SKM-1 (cell line): Measurements from ENCODE around the gene RASA3.

Experiments used
- DNase-seq: peaks from one replicate; lab custom pipeline; 2025; ENCODE audit not compliant: unreplicated experiment; lab: John Stamatoyannopoulos, UW

Gene RASA3

GRCh38 chr13:114038900-114039299 is 93.5 kb downstream of the RASA3 start:
- no peak for DNase-seq

DNA sequence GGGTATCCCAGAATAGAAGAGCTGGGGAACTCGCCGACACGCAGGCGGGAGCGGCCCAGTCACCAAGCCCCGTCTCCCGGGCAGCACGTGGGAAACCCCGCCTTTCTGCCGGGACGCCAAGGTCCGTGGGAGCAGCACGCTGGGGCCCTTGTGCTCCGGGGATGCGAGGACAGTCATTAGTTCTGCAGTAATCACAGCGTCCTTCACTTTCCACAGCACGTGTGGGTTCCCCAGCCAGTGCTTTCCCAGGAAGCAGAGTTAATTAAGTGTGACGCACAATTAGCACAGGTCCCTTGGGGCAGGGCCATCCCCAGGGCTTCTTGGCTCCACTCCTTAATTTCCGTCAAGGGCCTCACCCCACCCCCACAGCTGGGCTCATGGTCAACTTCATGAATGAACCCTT is 94.2 kb downstream of the RASA3 start:
- no peak for DNase-seq

GRCh38 chr13:114037674-114038073 is 94.7 kb downstream of the RASA3 start:
- no peak for DNase-seq

GRCh38 chr13:114035583-114036531 is 96.6 kb downstream of the RASA3 start:
- DNase-seq: no peak

- DNase-seq: no peak
Measured at GRCh38 chr13:114035186-114035582, 97.2 kb downstream of the RASA3 start.

DNA sequence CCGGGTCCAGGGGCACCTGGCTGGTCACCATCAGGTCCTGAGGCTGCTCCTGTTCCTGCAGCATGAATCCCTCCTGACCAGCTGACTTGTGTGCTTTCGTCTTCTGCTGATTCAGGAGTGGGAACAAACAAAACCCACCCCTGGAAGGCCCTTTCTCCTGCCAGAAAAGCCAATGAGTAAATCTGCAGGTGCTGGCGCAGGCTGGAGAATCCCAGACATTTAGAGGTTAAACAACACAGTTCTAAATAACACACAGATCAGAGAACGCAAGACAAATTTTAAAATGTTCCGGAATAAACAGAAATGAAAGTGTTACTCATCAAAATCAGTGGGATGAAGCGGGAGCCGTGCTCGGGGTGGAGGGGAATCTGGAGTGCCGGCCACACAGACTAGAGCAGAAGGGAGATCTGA is 97.9 kb downstream of the RASA3 start:
- no peak for DNase-seq

DNA sequence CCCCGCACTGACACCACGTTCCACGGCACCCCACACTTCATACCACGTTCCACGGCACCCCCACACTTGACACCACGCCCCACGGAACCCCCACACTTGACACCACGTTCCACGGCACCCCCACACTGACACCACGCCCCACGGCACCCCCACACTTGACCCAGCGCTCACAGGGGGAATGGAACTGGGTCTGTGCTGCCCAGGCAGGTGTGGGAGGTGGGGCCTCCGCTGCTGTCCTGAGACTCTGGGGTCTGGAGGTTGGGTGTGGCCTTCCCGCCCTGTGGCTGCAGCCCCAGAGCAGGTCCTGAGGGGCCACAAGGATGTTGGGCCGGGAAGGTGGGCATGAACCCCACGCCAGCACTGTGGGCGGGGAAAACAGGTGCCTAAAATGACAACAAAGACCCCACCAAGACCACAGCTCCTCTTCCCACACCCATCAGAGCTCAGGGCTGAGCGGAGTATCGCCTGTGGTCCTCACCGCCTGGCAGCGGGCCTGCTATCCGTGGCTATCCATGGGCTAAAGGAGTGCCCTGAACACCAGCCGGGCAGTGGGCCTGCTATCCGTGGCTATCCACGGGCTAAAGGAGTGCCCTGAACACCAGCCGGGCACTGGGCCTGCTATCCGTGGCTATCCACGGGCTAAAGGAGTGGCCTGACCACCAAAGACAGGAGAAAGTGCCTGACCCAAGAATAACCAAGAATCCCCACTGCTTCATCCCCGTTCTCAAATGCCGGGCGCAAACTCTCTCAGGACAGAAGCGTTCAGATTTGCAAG is 98.7 kb downstream of the RASA3 start:
- no peak for DNase-seq

DNA sequence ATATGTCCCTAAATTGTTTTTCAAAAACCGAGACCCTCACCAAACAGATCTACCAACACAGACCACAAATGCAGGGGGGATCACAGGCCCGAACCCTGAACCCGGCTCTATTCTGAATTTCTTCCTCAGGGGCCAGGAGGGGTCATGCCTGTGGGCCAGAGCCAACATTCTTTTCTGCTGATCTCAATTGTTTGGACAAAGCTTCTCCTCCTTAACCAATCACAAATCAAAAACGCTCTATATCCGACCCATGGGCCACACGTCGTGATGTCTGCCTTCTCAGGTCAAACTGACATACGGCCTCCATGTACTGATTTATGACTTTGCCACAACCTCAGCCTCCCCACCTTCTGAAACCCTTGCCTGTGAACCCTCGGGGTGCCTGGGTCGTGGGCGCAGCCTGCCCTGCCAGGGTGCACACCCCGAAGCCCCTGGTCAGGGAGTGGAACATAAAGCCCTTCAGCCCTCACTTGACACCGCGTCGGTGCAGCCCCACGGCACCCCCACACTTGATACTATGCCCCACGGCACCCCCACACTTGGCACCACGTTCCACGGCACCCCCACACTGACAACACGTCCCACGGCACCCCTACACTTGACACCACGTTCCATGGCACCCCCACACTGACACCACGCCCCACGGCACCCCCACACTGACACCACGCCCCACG is 100.2 kb downstream of the RASA3 start:
- no peak for DNase-seq

- DNase-seq: no peak
Measured at GRCh38 chr13:114031631-114032030, 100.8 kb downstream of the RASA3 start.

DNA sequence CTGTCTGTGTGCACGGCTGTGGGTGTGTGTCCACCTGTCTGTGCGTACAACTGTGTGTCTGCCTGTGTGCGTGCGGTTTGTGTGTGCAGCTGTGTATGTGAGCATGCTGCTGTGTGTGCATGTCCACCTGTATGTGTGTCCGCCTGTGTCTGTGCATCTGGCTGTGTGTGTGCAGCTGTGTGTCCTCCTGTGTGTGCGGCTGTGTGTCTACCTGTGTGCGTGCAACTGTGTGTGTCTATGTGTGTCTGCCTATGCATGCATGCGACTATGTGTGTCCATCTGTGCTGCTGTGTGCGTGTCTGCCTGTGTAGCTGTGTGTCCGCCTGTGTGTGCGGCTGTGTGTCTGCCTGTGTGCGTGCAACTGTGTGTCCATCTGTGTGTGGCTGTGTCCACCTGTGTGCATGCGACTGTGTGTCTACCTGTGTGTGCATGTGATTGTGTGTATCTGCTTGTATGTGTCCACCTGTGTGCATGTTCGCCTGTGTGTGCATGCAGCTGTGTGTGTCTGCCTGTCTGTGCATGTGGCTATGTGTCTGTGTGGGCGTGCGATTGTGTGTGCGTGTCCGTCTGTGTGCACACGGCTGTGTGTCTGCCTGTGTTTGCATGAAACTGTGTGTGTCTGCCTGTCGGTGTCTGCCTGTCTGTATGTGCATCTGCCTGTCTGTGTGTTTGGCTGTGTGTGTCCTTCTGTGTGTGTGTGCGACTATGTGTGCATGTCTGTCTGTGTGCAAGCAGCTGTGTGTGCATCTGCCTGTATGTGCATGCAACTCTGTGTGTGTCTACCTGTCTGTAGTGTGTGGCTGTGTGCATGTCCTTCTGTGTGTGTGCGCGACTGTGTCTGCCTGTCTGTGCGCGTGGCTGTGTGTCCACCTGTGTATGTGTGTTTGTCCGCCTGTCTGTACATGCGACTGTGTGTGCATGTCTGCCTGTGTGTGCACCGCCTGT is 101.5 kb downstream of the RASA3 start:
- no peak for DNase-seq

DNA sequence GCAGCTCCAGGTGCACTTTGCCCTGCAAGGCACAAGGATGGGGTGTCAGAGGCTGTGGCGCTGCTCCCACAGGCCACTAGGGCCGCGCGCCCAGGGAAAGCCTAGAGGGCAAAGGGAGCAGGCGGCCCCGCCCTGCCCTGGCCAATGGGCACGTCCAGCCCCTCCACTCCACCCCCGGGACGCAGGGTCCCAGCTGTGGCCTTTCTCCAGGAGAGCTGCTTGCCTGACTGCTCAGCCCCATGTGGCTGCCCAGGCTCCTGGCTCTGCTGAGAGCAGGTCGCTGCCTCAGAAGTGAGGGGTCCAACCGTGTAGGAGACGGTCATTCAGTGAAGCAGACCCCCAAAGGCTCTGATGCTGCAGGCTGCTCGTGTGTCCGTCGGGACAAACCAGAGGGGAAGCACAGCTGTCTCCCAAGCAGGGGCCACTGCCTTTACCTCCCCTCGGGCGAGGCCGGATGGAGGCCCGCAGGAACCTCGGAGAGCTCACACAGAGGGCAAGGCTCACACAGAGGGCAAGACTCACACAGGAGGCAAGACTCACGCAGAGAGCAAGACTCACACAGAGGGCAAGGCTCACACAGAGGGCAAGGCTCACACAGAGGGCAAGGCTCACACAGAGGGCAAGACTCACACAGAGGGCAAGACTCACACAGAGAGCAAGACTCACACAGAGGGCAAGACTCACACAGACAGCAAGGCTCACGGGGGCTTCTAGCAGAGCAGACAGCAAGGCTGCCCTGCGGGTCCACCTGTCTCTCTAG is 102.4 kb downstream of the RASA3 start:
- no peak for DNase-seq

DNA sequence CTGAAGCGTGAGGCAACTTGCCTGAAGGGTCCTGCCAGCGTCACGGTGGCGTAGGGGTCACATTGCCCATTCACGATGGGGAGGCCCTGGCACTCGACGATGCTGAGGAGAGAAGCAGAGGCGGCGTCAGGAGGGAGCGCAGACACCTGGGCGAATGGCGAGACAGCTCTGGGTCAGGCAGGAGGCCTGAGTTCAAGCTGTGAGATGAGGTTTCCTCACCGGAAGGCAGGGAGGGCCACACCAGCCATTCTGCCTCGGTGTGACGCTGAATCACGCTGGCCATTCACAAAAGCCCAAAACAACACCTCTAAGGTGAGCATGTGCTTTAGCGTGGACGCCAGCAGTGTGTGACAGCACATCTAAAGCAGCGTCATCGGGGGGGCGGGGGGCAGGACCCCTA is 104.6 kb downstream of the RASA3 start:
- no peak for DNase-seq

DNA sequence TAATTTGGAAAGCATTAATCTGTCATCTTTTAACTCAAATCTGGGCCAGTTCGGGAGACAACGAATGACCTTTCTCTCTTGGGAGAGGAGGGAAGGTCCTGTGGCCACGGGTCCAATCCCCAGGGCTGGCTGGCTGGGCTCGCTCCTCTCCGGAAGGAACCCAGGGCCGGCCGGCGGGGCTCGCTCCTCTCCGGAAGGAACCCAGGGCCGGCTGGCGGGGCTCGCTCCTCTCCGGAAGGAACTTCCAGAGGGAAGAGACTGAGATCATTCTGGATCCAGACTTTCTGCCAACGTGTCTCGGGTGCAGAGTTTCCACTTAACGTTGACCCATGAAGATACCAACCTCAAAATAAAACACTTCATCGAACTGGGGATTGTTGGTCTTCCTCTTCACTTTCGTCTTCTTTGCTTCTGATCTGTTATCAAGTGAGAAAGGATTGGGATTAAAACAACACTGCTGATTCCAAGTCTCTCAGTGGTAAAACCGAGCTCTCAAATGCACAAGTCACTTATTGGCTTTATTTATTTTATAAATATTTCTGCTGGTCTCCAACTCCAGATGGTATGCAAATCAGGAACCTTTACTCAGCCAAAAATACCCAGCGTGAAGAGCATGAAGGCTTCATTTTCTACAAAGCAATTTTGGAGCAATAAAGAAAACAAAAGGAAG is 105.2 kb downstream of the RASA3 start:
- DNase-seq: no peak

DNA sequence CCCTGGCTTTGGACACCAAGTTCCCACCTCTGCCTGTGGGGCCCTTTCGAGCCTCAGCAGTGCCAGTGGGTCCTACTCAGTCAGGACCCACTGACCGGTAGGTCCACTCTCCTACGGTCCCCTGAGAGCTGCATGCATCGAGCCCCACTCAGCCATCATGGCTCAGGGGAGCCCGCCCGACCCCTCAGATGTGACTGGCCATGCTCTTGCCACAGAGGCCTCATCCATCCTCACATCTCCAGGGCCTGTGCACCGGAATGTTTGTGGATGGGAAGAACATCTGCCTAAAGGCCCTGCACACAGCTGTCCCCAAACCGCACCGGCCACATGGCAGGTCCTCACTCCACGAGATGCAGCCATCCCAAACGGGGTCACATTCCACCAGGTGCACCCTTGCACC is 105.9 kb downstream of the RASA3 start:
- no peak for DNase-seq

GRCh38 chr13:114025714-114026431 is 106.5 kb downstream of the RASA3 start:
- DNase-seq: no peak

GRCh38 chr13:114025405-114025713 is 107.1 kb downstream of the RASA3 start:
- DNase-seq: no peak

DNA sequence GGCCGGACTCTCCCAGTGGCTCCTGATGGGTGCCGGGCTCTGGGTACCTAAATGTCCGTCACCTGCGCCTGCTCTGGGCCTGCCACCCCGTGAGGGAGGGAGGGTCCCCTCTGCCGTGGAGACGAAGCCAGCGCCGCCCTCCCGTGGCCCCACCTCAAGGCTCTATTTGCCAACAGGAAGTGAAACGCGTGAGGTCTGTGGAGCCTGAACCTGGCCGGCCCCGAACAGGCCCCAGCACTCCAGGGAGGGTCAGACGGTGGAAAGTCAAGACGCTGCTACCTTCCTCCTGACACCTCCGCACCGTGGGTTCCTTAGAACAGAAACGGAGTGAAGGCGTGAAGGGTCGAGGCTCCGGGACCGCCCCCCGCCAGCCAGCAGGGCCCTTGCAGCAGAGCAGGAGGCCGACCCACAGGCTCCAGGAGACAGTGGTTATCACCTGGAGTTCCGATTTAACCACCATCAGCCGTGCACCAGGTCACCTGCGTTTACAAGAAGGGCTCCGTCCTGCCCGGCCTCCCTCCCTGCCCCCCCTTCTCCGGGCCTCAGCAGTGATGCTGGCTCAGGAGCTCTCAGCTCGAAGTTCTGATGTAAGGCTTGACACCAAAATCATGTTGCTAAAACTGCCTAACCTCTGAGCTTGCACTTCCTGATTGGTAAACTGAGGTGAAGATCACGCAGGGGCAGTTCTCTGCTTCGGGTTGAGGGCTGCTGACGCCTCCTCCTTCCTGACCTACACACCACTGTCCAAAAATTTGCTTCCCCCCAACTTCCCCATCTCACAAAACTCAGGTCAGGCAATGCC is 107.6 kb downstream of the RASA3 start:
- DNase-seq: no peak
